IMR-90 (cell line): Measurements from ENCODE around the gene RSF1.

Experiments
- BHLHE40 ChIP-seq: fragments of 150-350 bp; IDR thresholded peaks from 2 replicates; pipeline ENCODE4 v1.6.1; 2016; ENCODE audit warnings: mild to moderate bottlenecking, low read depth, low read length
- CEBPB ChIP-seq: IDR thresholded peaks from 2 replicates; pipeline ENCODE4 v1.6.1; 2012; ENCODE audit warnings: low read depth, low read length, improper control_type of control experiment
- CHD1 ChIP-seq: IDR thresholded peaks from 2 replicates; pipeline ENCODE4 v1.6.1; 2012; ENCODE audit warnings: low read depth, low read length, improper control_type of control experiment
- CTCF ChIP-seq: conservative IDR thresholded peaks from 2 replicates; pipeline ENCODE4 v1.5.1; 2012; ENCODE audit warnings: mild to moderate bottlenecking, low read depth, low read length, improper control_type of control experiment
- MXI1 ChIP-seq: IDR thresholded peaks from 2 replicates; pipeline ENCODE4 v1.6.1; 2012; ENCODE audit warnings: low read depth, mild to moderate bottlenecking, low read length, moderate library complexity, borderline replicate concordance
- POLR2A ChIP-seq: IDR thresholded peaks from 2 replicates; pipeline ENCODE4 v1.6.1; 2012; ENCODE audit warnings: mild to moderate bottlenecking, low read depth, low read length
- RCOR1 ChIP-seq: IDR thresholded peaks from 2 replicates; pipeline ENCODE4 v1.6.1; 2012; ENCODE audit warnings: mild to moderate bottlenecking, low read length, improper control_type of control experiment; ENCODE audit not compliant: insufficient replicate concordance
- RFX5 ChIP-seq: IDR thresholded peaks from 2 replicates; pipeline ENCODE4 v1.8.0; 2012; ENCODE audit warnings: low read depth, mild to moderate bottlenecking, low read length, moderate library complexity
- SMC3 ChIP-seq: fragments of 150-350 bp; IDR thresholded peaks from 2 replicates; pipeline ENCODE4 v1.6.1; 2016; ENCODE audit warnings: low read depth, mild to moderate bottlenecking, antibody characterized with exemption, low read length, moderate library complexity
- TF ChIP-seq, protein P1 (sequence below): fragments of 150-350 bp; IDR thresholded peaks from 2 replicates; pipeline ENCODE4 v1.6.1; 2017; ENCODE audit warnings: mild to moderate bottlenecking, antibody characterized with exemption, low read length, low read depth
- TF ChIP-seq, protein P2 (sequence below): fragments of 150-350 bp; IDR thresholded peaks from 2 replicates; pipeline ENCODE4 v1.6.1; 2016; ENCODE audit warnings: low read depth, mild to moderate bottlenecking, low read length, moderate library complexity, borderline replicate concordance

GRCh38 chr11:77833302-77833701 lies 12.8 kb upstream of the RSF1 start:
- TF ChIP-seq CEBPB (no peak), CTCF (no peak), RCOR1 (no peak), CHD1 (no peak), POLR2A (no peak), RFX5 (no peak), SMC3 (no peak), MXI1 (no peak), BHLHE40 (no peak)
- TF ChIP-seq, protein P1, sequence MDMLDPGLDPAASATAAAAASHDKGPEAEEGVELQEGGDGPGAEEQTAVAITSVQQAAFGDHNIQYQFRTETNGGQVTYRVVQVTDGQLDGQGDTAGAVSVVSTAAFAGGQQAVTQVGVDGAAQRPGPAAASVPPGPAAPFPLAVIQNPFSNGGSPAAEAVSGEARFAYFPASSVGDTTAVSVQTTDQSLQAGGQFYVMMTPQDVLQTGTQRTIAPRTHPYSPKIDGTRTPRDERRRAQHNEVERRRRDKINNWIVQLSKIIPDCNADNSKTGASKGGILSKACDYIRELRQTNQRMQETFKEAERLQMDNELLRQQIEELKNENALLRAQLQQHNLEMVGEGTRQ: no peak
- TF ChIP-seq, protein P2, sequence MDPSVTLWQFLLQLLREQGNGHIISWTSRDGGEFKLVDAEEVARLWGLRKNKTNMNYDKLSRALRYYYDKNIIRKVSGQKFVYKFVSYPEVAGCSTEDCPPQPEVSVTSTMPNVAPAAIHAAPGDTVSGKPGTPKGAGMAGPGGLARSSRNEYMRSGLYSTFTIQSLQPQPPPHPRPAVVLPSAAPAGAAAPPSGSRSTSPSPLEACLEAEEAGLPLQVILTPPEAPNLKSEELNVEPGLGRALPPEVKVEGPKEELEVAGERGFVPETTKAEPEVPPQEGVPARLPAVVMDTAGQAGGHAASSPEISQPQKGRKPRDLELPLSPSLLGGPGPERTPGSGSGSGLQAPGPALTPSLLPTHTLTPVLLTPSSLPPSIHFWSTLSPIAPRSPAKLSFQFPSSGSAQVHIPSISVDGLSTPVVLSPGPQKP: no peak
